GM21576 (cell line): Measurements from ENCODE around the gene KMT2E.
"Not testable (repeated sequence)": the region's sequence is repeated elsewhere in the genome, so short reads cannot be mapped to it uniquely, and the experiment has no call there.

ENCODE experiments used
- ATAC-seq: cut with Tn5 transposase; IDR thresholded peaks from one replicate; pipeline ENCODE4 v1.9.1; 2021; ENCODE audit warnings: mild to moderate bottlenecking, moderate library complexity; ENCODE audit not compliant: unreplicated experiment

KMT2E gene

DNA sequence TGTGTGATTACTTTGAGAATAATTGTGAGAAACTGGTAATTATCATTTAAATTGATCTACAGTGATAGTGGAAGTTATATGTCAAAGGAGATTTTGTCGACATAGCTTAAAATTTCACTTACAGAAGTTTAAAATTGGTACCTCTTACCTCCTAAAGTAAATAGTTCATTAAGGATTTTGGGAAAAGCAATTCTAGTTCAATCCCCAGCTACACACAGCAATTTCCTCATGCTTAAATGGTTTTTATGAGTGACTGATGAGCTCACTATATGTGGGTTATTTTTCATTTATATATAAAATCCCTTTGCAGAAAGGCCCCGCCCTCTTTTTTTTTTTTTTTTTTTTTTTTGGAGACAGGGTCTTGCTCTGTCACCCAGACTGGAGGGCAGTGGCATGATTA lies 12.7 kb downstream of the KMT2E start:
- no peak for ATAC-seq

DNA sequence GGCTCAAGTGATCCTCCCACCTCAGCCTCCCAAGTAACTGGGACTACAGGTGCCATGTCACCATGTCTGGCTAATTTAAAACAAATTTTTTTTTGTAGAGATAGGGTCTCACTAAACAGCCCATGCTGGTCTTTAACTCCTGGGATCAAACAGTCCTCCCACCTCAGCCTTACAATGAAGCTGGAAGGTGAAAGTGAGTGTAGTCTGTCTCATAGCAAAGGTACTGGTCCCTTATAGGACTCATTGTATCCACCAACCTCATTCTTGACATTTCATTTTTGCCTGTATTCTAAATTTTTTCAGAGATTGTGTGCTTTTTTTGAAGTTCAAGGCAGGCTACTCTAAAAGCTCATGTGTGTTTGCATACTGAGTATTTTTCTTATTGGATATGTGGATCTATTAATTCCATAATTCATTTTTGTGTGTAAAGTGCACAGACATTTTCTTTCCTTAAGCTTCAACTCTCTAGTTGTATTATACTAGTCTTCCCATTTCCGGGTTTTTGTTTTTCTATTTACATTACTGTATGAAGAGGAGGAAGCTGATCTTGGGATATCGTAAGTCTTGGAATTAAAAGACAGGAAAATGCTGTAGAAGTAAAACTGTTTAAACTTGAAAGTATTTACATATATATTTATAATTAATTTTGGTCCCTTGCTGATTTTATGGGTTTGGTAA lies 13.3 kb downstream of the KMT2E start:
- ATAC-seq, result no peak

DNA sequence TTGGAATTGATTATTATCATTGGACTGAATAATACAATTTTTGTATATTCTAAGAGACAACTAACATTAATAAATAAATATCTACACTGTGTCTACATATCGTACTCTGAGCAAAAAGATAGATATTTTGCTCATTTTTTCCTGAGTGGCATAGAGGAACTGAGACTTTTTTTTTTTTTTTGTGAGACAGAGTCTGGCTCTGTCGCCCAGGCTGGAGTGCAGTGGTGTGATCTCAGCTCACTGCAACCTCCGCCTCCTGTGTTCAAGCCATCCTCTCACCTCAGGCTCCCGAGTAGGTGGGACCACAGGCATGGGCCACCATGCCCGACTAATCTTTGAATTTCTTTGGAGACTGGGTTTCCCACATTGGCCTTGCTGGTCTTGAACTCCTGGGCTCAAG lies 14.0 kb downstream of the KMT2E start:
- no peak for ATAC-seq

- not testable (repeated sequence) for ATAC-seq
These were observed 14.9 kb downstream of the KMT2E start for GRCh38 chr7:105028941-105029340.

DNA sequence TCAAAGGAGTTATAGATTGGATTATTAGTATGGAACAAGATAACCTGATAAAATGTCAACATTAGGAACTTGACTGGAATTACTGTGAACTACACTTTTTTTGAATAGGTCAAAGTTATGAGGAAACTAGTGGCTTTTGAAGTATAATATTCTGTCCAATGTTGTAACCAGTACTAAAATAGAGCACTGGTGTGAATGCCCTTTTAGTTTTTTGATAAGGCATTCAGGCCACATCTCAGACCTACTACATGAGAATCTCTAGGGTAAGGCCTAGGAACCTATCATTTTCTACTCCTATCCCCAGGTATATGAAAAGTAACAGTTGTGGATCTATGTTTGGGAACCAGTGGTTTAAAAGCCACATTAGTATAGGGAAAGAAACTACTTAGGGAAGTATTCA lies 16.4 kb downstream of the KMT2E start:
- no peak for ATAC-seq

GRCh38 chr7:105032553-105033214 lies 18.7 kb downstream of the KMT2E start:
- no peak for ATAC-seq

- no peak for ATAC-seq
These were observed 21.3 kb downstream of the KMT2E start for GRCh38 chr7:105035349-105035748.

- ATAC-seq, result no peak
These were observed 22.5 kb downstream of the KMT2E start for GRCh38 chr7:105036217-105037168.

DNA sequence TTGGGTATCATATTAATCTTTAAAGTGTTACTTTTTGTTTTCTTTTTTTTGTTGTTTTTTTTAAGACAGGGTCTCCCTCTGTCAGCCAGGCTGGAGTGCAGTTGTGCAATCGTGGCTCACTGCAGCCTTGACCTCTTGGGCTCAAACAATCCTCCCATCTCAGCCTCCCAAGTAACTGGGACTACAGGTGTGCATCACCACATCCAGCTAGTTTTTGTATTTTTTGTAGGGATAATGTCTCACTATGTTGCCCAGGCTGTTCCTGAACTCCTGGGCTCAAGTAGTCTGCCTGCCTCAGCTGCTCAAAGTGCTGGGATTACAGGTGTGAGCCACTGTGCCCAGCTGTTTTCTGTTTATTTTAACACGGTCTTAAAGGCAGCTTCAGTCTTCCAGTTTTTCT lies 23.3 kb downstream of the KMT2E start:
- no peak for ATAC-seq

DNA sequence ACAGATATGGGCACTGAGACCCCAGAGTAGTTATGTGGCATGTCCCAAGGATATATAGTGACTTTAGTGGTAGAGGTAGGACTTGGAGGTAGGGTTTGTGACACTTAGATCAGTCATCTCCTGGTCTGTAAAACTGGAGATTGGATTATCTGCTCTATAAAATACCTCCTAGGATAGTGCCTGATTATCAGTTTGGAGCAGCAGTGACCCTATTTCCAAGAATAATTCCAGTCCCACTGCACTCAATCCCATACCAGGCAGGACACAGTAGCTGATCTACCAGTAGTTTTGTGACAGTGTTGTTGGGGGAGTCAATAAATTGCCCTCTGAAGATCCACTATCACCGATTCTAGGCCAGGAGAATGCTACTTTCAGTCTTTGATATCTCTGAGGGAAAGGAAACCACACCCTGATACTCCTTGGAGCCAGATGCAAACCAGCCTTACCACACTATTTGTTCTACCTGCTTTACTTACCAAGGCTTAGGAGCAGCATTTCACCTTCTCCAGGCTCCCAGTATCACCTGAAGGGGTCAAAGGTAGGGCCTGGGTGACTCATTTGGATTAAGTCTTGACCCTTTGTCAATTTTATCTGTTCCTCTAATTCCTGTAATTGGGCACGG lies 30.6 kb downstream of the KMT2E start:
- no peak for ATAC-seq

DNA sequence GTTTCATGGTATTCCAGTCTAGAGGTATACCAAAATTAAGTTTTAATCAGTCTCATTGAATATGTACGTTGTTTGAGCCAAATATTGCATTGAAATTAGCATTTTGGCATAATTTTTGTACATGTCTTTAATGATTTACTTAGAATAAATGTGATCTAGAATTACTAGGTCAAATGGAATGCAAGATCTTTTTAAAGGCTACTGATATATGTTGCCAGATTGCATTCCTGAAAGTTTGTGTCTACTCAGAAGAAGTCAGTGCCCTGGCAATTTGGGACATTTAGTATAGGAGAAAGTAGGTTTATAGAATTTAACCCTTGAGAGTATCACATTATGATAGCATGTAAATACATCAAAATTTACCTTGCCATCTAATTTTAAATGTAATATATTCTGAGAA lies 32.4 kb downstream of the KMT2E start:
- no peak for ATAC-seq

GRCh38 chr7:105047932-105048331 lies 33.9 kb downstream of the KMT2E start:
- ATAC-seq, result no peak

DNA sequence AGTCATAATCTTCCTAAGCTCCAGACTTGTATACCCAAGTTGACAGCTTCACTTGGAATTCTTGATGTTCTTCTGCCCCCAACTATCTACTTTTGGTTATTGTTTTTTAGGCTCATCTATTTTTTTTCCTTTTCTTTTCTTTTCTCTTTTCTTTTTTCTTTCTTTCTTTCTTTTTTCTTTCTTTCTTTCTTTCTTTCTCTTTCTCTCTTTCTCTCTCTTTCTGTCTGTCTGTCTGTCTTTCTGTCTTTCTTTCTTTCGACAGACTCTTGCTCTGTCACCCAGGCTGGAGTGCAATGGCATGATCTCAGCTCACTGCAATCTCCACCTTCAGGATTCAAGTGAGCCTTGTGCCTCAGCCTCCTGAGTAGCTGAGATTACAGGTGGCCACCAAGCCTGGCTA lies 36.5 kb downstream of the KMT2E start:
- no peak for ATAC-seq

DNA sequence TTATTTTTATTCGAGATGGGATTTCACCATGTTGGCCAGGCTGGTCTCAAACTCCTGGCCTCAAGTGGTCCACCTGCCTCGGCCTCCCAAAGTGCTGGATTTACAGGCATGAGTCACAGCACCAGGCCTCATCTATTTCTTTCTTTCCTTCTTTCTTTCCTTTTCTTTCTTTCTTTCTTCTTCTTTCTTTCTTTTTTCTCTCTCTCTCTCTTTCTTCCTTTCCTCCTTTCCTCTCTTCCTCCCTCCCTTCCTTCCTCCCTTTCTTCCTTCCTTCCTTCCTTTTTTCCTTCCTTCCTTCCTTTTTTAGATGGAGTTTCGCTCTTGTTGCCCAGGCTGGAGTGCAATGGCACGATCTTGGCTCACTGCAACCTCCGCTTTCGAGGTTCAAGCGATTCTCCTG lies 36.9 kb downstream of the KMT2E start:
- not testable (repeated sequence) for ATAC-seq

DNA sequence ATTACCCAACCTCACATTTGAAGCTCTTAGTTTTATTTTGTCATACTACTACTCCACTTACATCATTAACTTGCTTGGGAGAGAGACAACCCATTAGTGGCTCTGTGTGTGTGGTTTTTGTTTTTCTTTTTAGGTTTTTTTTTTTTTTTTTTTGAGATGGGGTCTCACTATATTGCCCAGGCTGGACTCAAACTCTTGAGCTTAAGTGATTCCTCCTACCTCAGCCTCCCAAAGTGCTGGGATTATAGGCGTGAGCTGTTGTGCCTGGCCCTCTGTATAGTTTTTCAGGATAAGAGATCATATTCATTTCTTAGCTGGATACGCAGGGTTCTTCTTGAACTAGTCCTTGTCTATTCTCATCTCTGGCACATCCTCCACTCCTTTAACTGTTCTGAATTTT lies 41.1 kb downstream of the KMT2E start:
- no peak for ATAC-seq

DNA sequence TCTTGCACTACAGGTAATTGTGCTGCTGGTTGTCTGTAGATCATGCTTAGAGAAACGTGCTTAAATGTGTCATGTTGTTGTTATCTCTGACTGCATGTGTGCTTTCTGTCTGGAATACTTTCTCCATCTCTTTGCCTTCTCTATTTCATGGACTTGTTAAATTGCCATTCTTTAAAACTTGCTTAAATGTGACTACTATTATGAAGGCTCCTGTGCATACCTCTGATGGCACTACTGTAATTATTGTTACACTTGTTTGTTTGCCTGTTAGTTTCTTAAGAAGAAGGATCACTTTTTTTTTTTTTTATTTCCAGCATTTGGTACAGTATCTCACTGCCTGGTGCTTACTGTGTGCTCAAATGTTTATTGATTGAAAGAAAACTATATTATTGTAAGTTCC lies 41.6 kb downstream of the KMT2E start:
- ATAC-seq, result no peak

DNA sequence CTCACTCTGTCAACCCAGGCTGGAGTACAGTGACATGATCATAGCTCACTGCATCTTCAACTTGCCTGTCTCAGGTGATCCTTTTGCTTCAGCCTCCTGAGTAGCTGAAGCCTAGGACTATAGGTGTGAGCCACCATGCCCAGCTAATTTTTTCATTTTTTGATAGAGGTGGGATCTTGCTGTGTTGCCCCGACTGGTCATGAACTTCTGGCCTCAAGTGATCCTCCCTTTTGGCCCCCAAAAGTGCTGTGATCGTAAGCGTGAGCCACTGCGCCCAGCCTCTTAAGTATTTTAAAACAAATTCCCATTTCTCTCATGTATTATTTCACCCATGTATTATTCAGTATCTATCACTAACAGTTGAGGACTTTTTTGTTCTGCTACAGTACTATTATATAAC lies 43.5 kb downstream of the KMT2E start:
- ATAC-seq, result no peak

GRCh38 chr7:105060437-105060836 lies 46.4 kb downstream of the KMT2E start:
- no peak for ATAC-seq

DNA sequence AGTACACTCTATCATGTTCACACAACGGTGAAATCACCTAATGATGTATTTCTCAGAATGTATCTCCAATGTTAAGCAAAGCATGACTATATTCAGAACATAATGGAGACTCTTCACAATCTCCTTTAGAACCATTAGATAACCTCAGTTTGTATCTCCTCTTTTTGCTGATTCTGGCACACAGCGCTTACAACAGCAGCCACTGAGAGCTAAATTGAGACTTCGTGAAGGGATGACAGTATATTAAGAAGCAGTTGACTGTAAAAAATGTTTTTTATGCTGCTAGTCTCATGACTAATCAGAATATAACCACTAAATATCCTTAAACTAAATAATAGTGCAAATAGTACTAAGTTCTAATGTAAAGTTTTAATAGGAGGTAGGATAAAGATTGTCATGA lies 46.9 kb downstream of the KMT2E start:
- ATAC-seq, result no peak

DNA sequence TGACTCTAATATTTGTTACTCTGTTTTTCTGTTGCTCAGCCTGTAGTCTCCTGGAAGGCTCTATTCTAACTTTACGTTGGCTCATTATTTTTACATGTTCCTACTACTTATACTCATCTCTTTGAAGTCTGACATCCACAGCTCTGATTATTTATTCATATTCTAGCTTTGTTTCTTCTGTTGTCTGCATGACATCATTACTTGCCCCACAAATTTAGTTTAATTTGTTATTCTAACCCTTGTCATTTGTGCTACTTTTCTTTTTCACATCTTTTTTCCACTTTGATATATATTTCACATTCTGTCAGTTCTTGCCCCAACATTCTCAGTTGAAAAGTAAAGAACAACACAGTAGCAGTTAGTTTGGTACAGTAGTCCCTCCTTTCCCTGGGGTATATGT lies 51.1 kb downstream of the KMT2E start:
- no peak for ATAC-seq

DNA sequence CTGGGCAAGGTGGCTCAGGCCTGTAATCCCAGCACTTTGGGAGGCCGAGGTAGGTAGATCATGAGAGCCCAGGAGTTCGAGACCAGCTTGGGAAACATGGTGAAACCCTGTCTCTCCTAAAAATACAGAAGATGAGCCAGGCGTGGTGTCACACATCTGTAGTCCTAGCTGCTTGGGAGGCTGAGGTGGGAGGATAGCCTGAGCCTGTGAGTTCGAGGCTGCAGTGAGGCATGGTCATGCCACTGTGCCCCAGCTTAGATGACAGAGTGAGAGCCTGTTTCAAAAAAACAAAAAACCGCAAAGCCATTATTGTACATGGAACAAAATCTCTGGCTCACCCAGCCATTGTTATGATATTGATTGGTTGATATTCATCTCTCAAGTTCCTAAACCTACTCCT lies 53.7 kb downstream of the KMT2E start:
- ATAC-seq, result no peak
